ENCODE data around the gene PRELID2.

Gene PRELID2

DNA sequence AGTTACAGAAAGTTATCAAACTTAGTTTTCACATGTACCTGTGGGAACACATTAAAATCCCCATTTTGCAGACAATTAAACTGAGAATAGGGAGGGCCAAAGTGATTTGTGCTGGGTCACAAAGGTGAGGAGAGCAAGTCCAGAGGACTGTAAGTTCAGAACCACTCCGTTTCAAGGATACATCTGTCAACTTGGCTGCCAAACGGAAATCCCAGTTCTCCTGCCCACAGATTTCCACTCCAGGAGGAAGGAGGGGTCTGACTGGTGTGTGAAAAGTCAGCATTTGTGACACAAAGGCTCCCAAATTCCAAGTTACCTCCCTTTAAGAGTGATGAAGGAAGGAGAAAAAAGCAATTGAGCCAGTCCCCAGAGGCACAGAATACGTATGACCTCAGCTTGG is 42.3 kb downstream of the PRELID2 start:
- DNase-seq: no peak

DNA sequence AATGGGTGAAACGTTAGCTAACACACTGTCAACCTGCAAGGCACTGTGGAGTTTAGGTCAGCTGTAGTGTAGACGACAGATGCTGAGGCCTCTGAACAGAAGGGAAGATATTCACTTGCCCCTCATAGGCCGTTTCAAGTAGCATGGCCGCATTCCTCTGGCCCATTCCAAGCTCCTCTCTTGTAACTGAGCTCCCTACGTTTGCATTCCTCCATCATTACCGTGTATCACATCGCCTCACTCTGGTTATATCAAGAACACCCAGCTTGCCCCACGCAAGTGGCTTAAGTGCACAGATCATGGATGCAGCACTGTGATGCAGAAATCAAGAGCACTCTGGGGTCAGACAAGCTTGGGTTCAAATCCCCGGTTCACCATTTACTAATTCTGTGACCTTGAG is 43.3 kb downstream of the PRELID2 start:
- no peak for DNase-seq

DNA sequence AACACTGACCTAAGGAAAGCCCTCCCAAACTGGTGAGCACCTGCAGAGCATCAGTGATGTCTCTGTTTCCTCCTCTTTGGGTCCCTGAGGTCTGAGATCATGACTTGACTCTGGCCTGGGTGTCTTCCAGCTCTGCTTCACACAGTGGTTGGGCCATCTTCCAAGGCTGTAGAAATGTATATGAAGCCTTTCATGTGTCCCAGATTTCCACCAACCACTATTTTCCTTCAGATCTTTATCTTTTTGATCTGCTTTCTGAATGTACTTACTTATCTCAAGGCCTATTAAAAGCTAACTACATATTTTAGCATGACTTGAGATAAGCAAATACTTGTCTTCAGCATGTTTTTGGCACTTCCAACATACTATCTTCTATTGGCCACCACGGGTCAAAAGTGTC is 47.1 kb downstream of the PRELID2 start:
- no peak for DNase-seq

DNA sequence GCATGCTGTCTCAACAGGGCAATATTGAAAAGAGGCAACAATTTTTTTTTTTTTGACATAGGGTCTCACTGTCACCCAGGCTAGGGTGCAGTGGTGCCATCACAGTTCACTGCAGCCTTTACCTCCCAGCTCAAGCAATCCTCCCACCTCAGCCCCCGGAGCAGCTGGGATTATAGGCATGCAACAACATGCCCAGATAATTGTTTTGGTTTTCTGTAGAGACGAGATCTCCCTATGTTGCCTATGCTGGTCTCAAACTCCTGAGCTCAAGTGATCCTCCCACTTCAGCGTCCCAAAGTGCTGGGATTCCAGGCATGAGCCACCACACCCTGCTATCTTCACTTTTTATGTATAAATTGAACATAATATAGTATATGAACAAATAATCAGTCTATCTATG is 47.6 kb downstream of the PRELID2 start:
- no peak for DNase-seq

DNA sequence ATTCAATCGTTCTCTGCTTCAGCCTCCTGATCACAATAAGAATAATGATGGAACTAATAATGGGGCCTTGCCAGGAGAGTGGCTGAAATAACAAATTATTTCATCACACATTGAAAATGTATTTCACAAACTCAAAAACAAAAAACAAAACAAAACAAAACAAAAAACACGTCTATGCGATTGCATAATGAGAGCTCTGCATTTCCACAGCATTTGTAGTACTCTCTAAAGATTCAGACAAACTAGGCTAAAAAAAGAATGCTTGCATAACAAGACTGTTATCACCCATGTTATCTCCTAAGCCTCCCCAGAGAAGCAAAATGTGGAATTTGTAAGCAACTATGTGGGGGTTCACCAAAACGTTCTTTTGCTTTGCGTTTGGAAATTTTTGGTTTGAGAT is 48.1 kb downstream of the PRELID2 start:
- DNase-seq: no peak

- no peak for DNase-seq
Observed at GRCh38 chr5:145780982-145781381, 54.2 kb downstream of the PRELID2 start.

DNA sequence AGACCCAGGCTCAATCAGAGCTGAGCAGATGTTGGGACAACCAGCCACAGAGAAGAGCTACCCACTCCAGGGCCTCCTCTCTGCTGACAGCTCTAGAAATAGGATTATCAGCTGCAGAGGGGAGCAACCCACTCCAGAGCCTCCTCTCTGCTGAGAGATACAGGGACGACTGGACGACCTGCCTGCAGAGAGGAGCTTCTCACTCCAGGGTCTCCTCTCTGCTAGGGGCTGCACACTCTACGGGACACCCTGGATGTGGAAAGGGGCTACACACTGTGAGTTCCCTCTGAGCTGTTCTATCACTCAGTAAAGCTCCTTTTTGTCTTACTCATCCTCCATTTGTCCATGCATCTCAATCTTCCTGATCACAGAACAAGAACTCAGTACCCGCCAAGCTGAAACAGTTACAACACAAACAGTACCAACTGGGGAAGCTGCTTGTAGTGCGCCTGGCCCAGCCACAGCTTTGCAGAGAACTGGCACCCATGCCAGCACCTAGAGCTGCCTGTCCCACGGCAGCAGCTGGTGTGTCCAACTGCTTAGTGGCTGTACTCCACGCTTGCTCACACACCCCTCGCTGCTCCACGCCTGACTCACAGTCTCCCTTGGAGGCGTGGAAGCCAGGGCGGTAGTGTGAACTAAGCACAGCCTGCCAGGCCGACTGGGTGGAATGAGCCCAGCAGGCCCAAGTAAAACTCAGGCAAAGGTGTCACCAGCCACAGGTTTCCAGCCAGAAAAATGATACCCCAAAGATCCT is 56.8 kb downstream of the PRELID2 start:
- DNase-seq: no peak

DNA sequence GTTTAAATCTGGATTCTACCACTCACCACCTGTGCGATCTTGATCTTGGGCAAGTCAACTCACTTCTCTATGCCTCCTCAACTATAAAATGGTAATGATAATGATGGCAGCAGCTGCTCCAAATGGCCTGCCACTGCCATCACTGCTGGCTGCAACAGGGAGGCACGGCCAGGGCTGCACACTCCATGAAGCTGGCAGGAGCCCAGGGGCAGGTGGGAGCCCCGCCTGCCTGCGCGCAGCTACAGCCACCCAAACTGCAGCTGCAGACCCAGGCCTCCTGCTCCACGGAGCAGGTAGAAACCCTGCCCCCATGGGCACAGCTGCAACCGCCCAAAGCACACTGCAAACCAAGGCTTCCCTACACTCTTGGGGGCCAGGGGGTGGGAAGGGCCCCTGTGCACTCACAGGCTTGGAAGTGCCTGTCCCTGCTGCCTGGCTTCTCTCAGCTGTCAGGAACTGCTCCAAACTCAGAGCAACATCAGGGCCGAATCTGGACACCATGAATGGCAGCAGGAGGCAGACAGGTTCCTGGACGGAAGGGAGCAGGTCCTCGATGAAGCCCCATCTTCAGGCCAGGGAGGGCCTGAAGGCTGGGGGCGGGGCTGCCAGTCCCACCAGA is 57.6 kb downstream of the PRELID2 start:
- no peak for DNase-seq

DNA sequence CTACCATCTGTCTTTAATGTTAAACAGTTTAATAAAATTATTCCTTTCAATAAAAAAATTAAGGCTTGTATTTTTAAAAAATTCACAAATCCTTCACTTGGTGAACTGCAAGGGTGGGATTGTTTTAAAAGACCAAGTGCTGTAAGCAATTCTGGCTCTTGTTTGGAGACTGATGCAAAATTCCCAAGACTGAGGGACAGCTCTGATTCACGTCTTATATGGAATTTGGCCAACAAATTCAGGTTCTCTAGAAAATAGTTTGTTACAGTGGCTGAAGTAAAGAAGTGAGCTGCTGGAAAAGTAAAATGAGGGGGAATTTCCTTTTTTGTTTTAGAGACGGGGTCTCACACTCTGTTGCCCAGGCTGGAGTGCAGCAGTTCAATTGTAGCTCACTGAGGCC is 58.3 kb downstream of the PRELID2 start:
- DNase-seq: no peak

- no peak for DNase-seq
Observed at GRCh38 chr5:145775893-145776444, 59.2 kb downstream of the PRELID2 start.

DNA sequence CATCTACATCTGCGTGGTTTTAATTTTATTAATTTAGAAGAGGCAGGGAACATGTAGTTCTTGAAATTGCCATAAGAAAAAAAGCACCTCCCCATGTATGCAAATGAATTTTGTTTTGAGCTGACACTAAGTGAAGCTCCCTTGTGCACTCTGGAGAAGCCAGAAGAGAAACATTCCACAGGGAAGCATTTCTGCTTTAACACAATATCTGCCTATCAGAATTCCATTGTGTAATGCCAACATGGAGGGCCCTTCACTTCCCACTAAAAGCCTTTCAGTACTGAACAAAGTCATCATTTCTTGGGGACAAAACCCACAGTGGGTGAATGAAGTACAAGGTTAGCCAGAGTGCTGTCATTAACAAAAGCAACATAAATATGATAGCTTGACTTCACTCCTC is 59.7 kb downstream of the PRELID2 start:
- DNase-seq: no peak

DNA sequence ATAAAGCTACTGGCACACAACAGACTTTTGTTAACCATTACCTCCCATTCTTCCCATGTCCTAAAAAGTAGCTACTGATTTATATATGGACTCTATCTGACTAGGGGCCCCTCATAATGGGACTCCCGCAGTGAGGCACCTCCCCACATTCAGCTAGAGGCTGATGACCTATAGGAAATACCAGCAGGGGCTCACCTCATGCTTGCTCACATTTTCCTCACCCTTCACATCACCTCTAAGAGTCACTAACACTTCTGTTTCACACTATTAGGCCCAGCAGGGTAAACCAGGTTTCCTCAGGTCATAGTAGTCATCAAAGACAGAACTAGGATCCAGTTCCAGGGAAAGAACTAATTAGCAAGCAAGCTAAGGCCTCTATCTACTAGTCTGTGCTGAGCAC is 60.7 kb downstream of the PRELID2 start:
- DNase-seq: no peak

DNA sequence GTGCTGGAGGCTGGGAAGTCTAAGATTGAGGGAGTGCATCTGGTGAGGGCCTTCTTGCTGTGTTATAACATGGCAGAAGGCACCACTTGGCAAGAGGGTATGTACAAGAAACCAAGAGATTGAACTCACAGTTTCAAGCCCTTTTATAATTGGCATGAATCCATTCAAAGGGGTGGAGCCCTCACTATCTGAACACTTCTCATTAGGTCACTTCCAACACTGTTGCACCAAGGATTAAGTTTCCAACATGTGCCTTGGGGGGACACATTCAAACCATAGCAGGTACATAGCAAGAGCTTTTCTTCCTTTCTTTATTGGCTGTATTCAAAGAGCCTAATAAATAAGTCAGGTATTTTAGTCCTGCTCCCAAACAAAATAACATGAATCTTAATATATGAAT is 62.7 kb downstream of the PRELID2 start:
- no peak for DNase-seq

DNA sequence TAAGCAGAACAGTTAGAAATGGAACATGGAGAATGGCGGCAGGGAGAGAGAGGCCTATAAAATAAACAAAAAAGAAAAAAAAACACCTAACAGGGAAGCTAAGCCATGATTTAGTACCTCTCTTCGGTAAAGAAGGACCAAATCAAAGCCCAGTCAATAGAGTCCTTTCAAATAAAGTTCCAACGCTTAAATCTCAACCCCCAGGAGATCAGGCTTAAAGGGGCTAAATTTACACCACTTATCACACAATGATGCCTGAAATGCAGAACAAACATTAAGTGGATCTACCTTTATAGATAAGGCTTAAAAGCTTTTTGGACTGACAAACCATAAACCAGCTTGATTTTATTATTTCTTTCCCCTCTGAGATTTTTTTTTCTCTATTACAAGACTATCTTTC is 66.3 kb downstream of the PRELID2 start:
- DNase-seq: no peak

DNA sequence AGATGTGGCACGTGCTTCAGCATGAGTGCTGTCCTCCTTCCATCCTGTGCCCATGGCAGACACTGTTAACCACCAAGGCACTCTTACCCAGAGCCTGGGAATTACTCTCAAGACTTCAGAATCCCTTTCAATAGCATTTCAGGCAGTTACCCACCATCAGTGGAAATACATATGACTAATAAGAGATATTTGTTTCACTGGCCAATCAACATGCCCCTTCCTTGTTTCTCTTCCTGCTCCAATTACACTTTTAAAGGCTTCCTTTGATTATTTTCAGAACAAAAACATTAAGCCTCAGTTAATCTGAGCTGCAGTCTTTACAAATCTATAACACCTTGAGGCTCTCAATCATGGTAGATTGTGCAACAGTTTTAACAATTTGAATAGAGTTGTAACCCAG is 70.8 kb downstream of the PRELID2 start:
- DNase-seq: no peak

GRCh38 chr5:145762833-145763232 is 72.3 kb downstream of the PRELID2 start:
- DNase-seq: no peak

GRCh38 chr5:145761254-145761653 is 73.9 kb downstream of the PRELID2 start:
- no peak for DNase-seq

DNA sequence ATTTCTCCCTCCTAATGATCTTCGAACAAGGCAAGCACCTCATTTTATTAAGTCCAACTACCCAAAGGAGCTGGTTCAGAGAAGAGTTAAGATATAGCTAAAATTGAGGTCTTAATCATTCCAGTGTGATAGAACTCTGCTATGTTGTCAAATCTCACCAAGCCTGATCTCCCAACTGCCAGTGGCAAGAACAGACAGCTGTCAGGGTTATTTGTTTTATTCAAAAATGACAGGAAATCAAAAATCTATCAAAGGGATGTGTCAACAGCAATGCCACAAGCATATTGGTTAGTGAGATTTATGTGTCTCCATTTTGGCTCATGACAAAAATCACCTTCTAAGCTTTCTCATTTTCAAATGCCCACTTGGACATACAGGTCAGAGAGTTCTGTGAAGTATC is 74.5 kb downstream of the PRELID2 start:
- DNase-seq: no peak

- DNase-seq: no peak
Observed at GRCh38 chr5:145752947-145753346, 82.2 kb downstream of the PRELID2 start.

GRCh38 chr5:145752534-145752933 is 82.6 kb downstream of the PRELID2 start:
- no peak for DNase-seq

GRCh38 chr5:145750199-145750598 is 84.9 kb downstream of the PRELID2 start:
- no peak for DNase-seq

DNA sequence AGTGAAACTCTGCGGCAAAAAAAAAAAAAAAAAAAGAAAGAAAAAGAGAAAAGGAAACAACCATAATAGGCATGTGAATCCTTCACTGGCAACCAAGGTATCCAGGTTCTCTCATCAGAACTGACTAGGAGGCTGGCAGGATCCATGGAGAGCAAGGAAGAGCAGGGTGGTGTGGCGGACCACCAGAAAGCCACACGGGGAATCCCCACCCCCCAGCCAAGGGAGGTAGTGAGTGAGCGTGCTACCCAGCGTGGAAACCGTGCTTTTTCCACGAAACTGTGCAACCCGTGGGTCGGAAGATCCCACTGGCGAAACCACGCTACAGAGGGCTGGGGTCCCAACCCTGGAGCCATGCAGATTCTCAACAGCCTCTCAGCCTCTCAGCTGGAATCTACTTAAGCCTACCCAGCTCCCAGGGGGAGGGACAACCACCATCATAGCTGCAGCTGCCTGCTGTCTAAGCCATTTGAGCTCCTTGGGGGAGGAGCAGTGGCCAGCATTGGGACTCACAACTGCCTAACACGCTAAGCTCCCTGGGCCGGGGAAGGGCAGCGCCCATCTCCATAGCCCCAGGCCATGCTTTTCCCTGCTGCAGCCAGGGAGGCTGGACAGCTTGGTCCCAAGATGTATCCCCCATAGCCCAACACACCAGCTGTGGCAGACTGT is 91.6 kb downstream of the PRELID2 start:
- DNase-seq: no peak

DNA sequence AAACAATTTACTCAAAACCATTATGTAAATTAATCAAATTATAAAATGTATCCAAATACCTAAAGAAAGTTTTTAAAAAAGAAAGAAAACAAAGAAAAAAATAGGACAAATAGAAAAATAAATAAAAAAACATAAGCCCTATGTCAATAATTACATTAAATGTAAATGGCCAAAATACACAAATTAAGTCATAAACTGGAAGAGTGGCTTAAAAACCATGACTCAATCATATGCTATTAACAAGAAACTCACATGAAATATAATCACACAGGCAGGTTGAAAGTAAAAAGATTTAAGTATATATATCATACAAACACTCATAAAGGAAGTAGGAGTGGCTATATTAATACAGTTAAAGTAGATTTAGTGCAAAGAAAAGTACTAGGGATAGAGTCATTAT is 95.3 kb downstream of the PRELID2 start:
- no peak for DNase-seq

DNA sequence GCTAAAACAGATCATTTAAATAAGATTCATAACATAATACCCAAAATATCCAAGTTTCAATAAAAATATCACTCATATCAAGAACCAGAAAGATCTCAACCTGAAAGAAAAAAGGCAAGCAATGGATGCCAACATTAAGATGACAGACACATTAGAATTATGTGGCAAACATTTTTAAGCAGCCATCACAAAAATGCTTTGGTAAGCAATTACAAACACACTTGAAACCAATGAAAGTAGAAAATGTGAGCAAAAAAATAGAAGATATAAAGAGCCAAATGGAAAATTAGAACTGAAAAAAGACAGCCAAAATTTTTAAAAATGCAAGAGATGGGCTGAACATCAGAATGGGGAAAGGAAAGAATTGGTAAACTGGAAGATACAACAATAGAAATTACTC is 96.9 kb downstream of the PRELID2 start:
- no peak for DNase-seq

Data from right forelimb (tissue), 1 donor.